ENCODE data around the gene VWA5B1.

VWA5B1 gene

GRCh38 chr1:20400341-20401177 is 109.9 kb downstream of the VWA5B1 start:
- no peak for DNase-seq

- DNase-seq: no peak
These were observed 110.8 kb downstream of the VWA5B1 start for GRCh38 chr1:20401405-20402010.

DNA sequence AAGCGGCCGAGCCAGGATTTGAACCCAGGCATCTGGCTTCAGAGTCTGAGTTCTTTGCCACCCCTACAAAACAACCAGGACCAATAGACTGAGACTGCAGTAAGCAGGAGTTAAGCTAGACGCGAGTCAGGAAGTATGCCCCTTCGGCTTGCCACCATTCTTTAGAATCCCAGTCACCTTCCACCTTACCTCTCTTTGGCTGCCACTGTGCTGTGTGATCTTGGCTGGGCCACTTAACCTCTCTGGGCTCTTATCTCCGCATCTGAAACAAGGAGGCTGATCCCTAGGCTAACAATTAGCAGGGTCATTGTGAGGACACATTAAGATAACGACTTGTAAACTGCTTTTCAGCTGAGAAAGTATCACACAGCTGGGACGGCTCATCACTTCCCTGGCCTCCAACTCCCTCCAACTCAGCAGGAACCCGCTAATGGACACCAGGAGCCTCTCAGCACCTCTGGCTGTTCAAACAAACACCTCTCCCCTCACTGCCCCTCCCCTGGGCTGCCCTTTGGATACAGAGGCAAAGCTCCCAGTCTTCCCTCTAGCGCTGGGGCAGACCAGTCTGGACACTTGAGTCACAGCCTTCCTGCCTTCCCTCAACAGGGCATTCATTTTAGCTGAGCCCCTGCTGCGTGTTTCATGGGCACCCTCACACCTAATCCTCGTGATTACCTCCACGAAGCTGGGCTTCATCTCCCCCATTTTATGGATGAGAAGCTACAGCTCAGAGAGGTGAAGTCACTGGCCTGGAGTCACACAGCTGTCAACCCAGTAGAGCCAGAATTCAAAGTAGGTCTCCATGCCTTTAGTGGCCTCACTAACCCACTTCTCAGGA is 112.1 kb downstream of the VWA5B1 start:
- DNase-seq: no peak

GRCh38 chr1:20403423-20404145 is 112.9 kb downstream of the VWA5B1 start:
- no peak for DNase-seq

- no peak for DNase-seq
These were observed 113.8 kb downstream of the VWA5B1 start for GRCh38 chr1:20404466-20404865.

Data from NCI-H2171 treated with DMSO at 0.1 percent for 48 hours (cell line).